ENCODE results near the gene ZFTA.

DNA sequence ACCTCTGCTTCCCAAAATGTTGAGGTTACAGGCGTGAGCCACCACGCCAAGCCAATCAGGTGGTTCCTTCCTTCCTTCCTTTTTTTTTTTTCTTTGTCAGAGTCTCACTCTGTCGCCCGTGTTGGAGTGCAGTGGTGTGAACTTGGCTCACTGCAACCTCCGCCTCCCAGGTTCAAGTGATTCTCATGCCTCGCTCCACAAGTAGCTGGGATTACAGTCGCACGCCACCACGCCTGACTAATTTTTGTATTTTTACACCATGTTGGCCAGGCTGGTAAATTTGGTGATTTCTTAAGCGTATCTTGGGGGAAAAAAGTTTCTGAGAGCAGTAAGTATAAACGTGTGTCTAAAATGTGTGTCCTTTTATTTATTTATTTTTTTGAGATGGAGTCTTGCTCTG lies 26.5 kb upstream of the ZFTA start:
- TF ChIP-seq CTCF (IDR thresholded peaks at IDR 0.05 in 8 of 11, conservative IDR thresholded peaks at IDR 0.05 in 3 of 11) (no peak), POLR2A (IDR thresholded peaks at IDR 0.05) (no peak)

All from spleen (tissue), 7 donors.